ENCODE data around the gene GFRA1. TPM values are rescaled to one million over a fixed set of nuclear protein-coding genes. Genes with fewer than 3 reads are reported as not detected.

The GFRA1 gene
- total and polyA plus RNA-seq, 2 donors (not counting 1 experiment from before 2014, with no cell fraction given): not detected

DNA sequence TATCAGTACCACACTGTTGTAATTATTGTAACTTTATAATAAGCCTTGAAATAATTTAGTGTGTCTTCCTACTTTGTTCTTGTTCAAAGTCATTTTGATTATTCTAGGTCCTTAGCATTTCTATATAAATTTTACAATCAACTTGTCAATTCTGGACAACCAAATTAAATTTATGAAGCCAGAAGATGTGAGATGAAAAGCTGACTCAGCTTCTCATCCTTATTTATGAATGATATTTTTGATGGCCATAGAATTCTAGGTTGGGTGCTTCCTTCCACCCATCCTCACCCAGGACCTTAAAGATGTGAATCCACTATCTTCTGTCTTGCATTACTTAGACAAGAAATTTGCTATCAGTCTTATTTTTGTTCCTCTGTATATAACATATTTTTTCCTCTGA, 261.1 kb downstream of the GFRA1 start:
- H3K27ac Mint-ChIP-seq: no peak overlapping the region
- no peak overlapping the region for H3K9ac ChIP-seq (ENCODE audit: low read length)
- DNase-seq (no peak), ATAC-seq (ENCODE audit: low read depth) (no peak)
- no peaks in the 10 kb centered on the region for H3K9me3 Mint-ChIP-seq (ENCODE audit: insufficient read depth)
- H3K4me1 ChIP-seq (ENCODE audit: control insufficient read depth in 2 of 2, insufficient read depth in 2 of 2, low read length in 2 of 2): no peaks in the 10 kb centered on the region
- peaks cover 0 to 2% (median 0%) of the 10 kb centered on the region in 3 donors for H3K9me3 ChIP-seq (ENCODE audit: control extremely low read depth in 1 of 3, control insufficient read depth in 2 of 3, insufficient read depth in 1 of 3, low read length in 2 of 3)
- no peak overlapping the region for H3K4me3 ChIP-seq (ENCODE audit: control extremely low read depth in 1 of 5, extremely low read depth in 1 of 5, insufficient read depth in 1 of 5, low read depth in 2 of 5, low read length in 4 of 5)
- TF ChIP-seq, protein P1, sequence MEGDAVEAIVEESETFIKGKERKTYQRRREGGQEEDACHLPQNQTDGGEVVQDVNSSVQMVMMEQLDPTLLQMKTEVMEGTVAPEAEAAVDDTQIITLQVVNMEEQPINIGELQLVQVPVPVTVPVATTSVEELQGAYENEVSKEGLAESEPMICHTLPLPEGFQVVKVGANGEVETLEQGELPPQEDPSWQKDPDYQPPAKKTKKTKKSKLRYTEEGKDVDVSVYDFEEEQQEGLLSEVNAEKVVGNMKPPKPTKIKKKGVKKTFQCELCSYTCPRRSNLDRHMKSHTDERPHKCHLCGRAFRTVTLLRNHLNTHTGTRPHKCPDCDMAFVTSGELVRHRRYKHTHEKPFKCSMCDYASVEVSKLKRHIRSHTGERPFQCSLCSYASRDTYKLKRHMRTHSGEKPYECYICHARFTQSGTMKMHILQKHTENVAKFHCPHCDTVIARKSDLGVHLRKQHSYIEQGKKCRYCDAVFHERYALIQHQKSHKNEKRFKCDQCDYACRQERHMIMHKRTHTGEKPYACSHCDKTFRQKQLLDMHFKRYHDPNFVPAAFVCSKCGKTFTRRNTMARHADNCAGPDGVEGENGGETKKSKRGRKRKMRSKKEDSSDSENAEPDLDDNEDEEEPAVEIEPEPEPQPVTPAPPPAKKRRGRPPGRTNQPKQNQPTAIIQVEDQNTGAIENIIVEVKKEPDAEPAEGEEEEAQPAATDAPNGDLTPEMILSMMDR (IDR thresholded peaks at IDR 0.05): no peak
- no peak for TF ChIP-seq EZH2 (IDR thresholded peaks at IDR 0.05; ENCODE audit: borderline replicate concordance, insufficient read depth, low read depth, low read length, poor library complexity, severe bottlenecking)
- H3K4me2 ChIP-seq (replicated peaks; ENCODE audit: low read depth, low read length, poor library complexity, severe bottlenecking): no peak overlapping the region
- no peaks in the 10 kb centered on the region for H4K20me1 ChIP-seq (ENCODE audit: control insufficient read depth, insufficient read depth, low read length, poor library complexity, severe bottlenecking)
- no peaks in the 10 kb centered on the region for H3K79me2 ChIP-seq (ENCODE audit: control insufficient read depth, insufficient read depth, low read length)
- no peaks in the 10 kb centered on the region for H3K27me3 Mint-ChIP-seq
- POLR2A ChIA-PET: no interaction called here
- CTCF ChIA-PET: no interaction called here
- no peaks in the 10 kb centered on the region for H3K4me1 Mint-ChIP-seq
- no peak overlapping the region for H3K4me3 Mint-ChIP-seq
- no peaks in the 10 kb centered on the region for H3K27me3 ChIP-seq (replicated peaks in 1 of 4; ENCODE audit: control extremely low read depth in 1 of 4, control insufficient read depth in 3 of 4, insufficient read depth in 4 of 4, low read length in 3 of 4)
- no peaks in the 10 kb centered on the region for H3K36me3 ChIP-seq (replicated peaks in 1 of 2; ENCODE audit: control extremely low read depth in 1 of 2, control insufficient read depth in 1 of 2, extremely low read depth in 1 of 2, insufficient read depth in 2 of 2, low read length in 1 of 2)
- H2AFZ ChIP-seq (ENCODE audit: insufficient read depth, low read depth, low read length, poor library complexity, severe bottlenecking): no peak overlapping the region
- no peak overlapping the region for H3K27ac ChIP-seq (ENCODE audit: low read length in 2 of 2)
- intact Hi-C loops (cut with micrococcal nuclease): no loop called here

DNA sequence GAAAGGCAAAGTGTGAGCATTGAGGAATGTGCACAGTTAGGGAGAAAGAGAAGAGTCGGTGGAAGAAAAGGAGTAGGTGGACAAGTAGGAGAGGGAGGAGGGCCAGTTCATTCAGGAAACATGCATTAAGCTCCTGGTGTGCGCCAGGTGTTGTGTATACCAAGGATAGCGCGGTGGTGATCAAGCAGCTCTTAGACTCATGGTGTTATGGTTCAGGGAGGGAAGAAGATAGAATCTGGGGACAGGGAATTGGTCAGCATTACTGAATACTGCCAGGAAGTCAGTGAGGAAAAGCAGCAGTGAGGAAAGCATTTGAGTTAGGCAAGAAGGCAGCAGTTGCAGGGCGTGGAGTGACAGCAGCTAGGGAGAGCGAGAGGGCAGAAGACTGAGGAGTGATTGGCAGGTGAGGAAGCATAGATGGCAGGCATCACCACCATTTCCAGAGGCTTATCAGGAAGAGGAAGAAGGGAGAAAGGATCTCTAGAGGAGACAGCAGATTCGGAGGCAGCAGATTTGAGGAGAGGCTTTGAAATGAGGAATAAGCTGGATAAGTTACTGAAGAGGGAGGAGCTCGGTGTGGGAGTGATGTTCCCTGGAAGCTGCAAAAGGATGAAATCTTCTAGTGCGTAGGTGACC, 265.6 kb downstream of the GFRA1 start:
- H3K4me1 ChIP-seq (ENCODE audit: control insufficient read depth in 2 of 2, insufficient read depth in 2 of 2, low read length in 2 of 2): no peaks in the 10 kb centered on the region
- ChIA-PET CTCF (no interaction called here), POLR2A (no interaction called here)
- H3K27ac ChIP-seq (ENCODE audit: low read length in 2 of 2): no peak overlapping the region
- no peaks in the 10 kb centered on the region for H3K9me3 Mint-ChIP-seq (ENCODE audit: insufficient read depth)
- H3K36me3 ChIP-seq (replicated peaks in 1 of 2; ENCODE audit: control extremely low read depth in 1 of 2, control insufficient read depth in 1 of 2, extremely low read depth in 1 of 2, insufficient read depth in 2 of 2, low read length in 1 of 2): no peaks in the 10 kb centered on the region
- no peaks in the 10 kb centered on the region for H3K27me3 ChIP-seq (replicated peaks in 1 of 4; ENCODE audit: control extremely low read depth in 1 of 4, control insufficient read depth in 3 of 4, insufficient read depth in 4 of 4, low read length in 3 of 4)
- H3K9ac ChIP-seq (ENCODE audit: low read length): no peak overlapping the region
- H4K20me1 ChIP-seq (ENCODE audit: control insufficient read depth, insufficient read depth, low read length, poor library complexity, severe bottlenecking): no peaks in the 10 kb centered on the region
- H3K27me3 Mint-ChIP-seq: no peaks in the 10 kb centered on the region
- no peaks in the 10 kb centered on the region for H3K4me1 Mint-ChIP-seq
- no peak overlapping the region for H3K27ac Mint-ChIP-seq
- TF ChIP-seq, protein P1 (IDR thresholded peaks at IDR 0.05): no peak
- H3K4me3 ChIP-seq (ENCODE audit: control extremely low read depth in 1 of 5, extremely low read depth in 1 of 5, insufficient read depth in 1 of 5, low read depth in 2 of 5, low read length in 4 of 5): no peak overlapping the region
- no peaks in the 10 kb centered on the region for H3K79me2 ChIP-seq (ENCODE audit: control insufficient read depth, insufficient read depth, low read length)
- ATAC-seq (ENCODE audit: low read depth) (no peak), DNase-seq (no peak)
- H2AFZ ChIP-seq (ENCODE audit: insufficient read depth, low read depth, low read length, poor library complexity, severe bottlenecking): no peak overlapping the region
- intact Hi-C loops (cut with micrococcal nuclease): no loop called here
- H3K9me3 ChIP-seq (ENCODE audit: control extremely low read depth in 1 of 3, control insufficient read depth in 2 of 3, insufficient read depth in 1 of 3, low read length in 2 of 3): peaks cover 0 to 3% (median 2%) of the 10 kb centered on the region in 3 donors
- H3K4me2 ChIP-seq (replicated peaks; ENCODE audit: low read depth, low read length, poor library complexity, severe bottlenecking): no peak overlapping the region
- no peak overlapping the region for H3K4me3 Mint-ChIP-seq
- WGBS (ENCODE audit: insufficient coverage): 86% methylated on average over 9 of the region's 9 CpGs

Other genes starting within 250 kb of the GFRA1 start
- gene CCDC172, start 51.2 kb upstream of the GFRA1 start, total RNA-seq: not detected in 2 replicates
- not detected in 2 replicates for gene CCDC172, start 51.2 kb upstream of the GFRA1 start, polyA plus RNA-seq
- not detected in 2 replicates for gene PNLIPRP3, start 154.6 kb upstream of the GFRA1 start, total RNA-seq
- gene PNLIPRP3, start 154.6 kb upstream of the GFRA1 start, polyA plus RNA-seq: not detected in 2 replicates

Data from B cell (primary cell).